Hematopoietic multipotent progenitor cell treated with erythropoietin and hydrocortisone succinate and interleukin-3 and kit ligand, for 4 days (in vitro differentiated cells): Measurements from ENCODE around the gene GALK1.
"Not testable (repeated sequence)": the region's sequence is repeated elsewhere in the genome, so short reads cannot be mapped to it uniquely, and the experiment has no call there.

Experiments used
- DNase-seq: peaks from one replicate; pipeline ENCODE4 v3.0.0-alpha.2; 2015

Gene GALK1

GRCh38 chr17:75783803-75784472 is 18.9 kb upstream of the GALK1 start:
- no peak for DNase-seq

GRCh38 chr17:75783069-75783783 is 18.2 kb upstream of the GALK1 start:
- peak; percentile 91 for DNase-seq

GRCh38 chr17:75779987-75780889 is 15.2 kb upstream of the GALK1 start:
- DNase-seq: no peak

- peak; percentile 100 for DNase-seq
Observed at GRCh38 chr17:75779250-75779986, 14.4 kb upstream of the GALK1 start.

- peak; percentile 85 for DNase-seq
Observed at GRCh38 chr17:75778861-75779249, 13.9 kb upstream of the GALK1 start.

GRCh38 chr17:75778066-75778860 is 13.3 kb upstream of the GALK1 start:
- DNase-seq: not testable (repeated sequence)

- DNase-seq: no peak
Observed at GRCh38 chr17:75777296-75777922, 12.4 kb upstream of the GALK1 start.

GRCh38 chr17:75776386-75777295 is 11.6 kb upstream of the GALK1 start:
- DNase-seq: peak; percentile 86

- DNase-seq: no peak
Observed at GRCh38 chr17:75774991-75775668, 10.1 kb upstream of the GALK1 start.

- DNase-seq: no peak
Observed at GRCh38 chr17:75774471-75774990, 9.5 kb upstream of the GALK1 start.

- DNase-seq: no peak
Observed at GRCh38 chr17:75773808-75774470, 8.9 kb upstream of the GALK1 start.

GRCh38 chr17:75773121-75773807 is 8.3 kb upstream of the GALK1 start:
- no peak for DNase-seq

- no peak for DNase-seq
Observed at GRCh38 chr17:75771334-75772281, 6.6 kb upstream of the GALK1 start.

GRCh38 chr17:75769536-75769935 is 4.5 kb upstream of the GALK1 start:
- peak; percentile 62 for DNase-seq

- DNase-seq: no peak
Observed at GRCh38 chr17:75767881-75768280, 2.9 kb upstream of the GALK1 start.

GRCh38 chr17:75765981-75766380 is 989 bp upstream of the GALK1 start:
- no peak for DNase-seq

- no peak for DNase-seq
Observed at GRCh38 chr17:75764417-75764710, 628 bp downstream of the GALK1 start.
